ENCODE data around the gene BICD1.

Gene BICD1

GRCh38 chr12:32285489-32285888 lies 178.8 kb downstream of the BICD1 start:
- DNase-seq: no peak

- peak; percentile 48 for DNase-seq
Observed at GRCh38 chr12:32290411-32290810, 183.8 kb downstream of the BICD1 start.

GRCh38 chr12:32292151-32292550 lies 185.5 kb downstream of the BICD1 start:
- DNase-seq: no peak

- no peak for DNase-seq
Observed at GRCh38 chr12:32293808-32294419, 187.3 kb downstream of the BICD1 start.

- no peak for DNase-seq
Observed at GRCh38 chr12:32296567-32296966, 189.9 kb downstream of the BICD1 start.

GRCh38 chr12:32298917-32299316 lies 192.3 kb downstream of the BICD1 start:
- DNase-seq: no peak

- DNase-seq: no peak
Observed at GRCh38 chr12:32301216-32301615, 194.6 kb downstream of the BICD1 start.

GRCh38 chr12:32302218-32303173 lies 195.8 kb downstream of the BICD1 start:
- DNase-seq: peak; percentile 77

GRCh38 chr12:32303174-32303549 lies 196.5 kb downstream of the BICD1 start:
- DNase-seq: no peak

- DNase-seq: peak; percentile 71
Observed at GRCh38 chr12:32305163-32305562, 198.5 kb downstream of the BICD1 start.

GRCh38 chr12:32307326-32307725 lies 200.7 kb downstream of the BICD1 start:
- DNase-seq: no peak

GRCh38 chr12:32309811-32310736 lies 203.4 kb downstream of the BICD1 start:
- peak; percentile 20 for DNase-seq

GRCh38 chr12:32312049-32312670 lies 205.5 kb downstream of the BICD1 start:
- peak; percentile 82 for DNase-seq

GRCh38 chr12:32322354-32322753 lies 215.7 kb downstream of the BICD1 start:
- DNase-seq: no peak

GRCh38 chr12:32331133-32331532 lies 224.5 kb downstream of the BICD1 start:
- no peak for DNase-seq

GRCh38 chr12:32332446-32332845 lies 225.8 kb downstream of the BICD1 start:
- DNase-seq: no peak

GRCh38 chr12:32334371-32334777 lies 227.7 kb downstream of the BICD1 start:
- DNase-seq: no peak

GRCh38 chr12:32336261-32336660 lies 229.6 kb downstream of the BICD1 start:
- no peak for DNase-seq

GRCh38 chr12:32343496-32343895 lies 236.8 kb downstream of the BICD1 start:
- DNase-seq: no peak

GRCh38 chr12:32344047-32344446 lies 237.4 kb downstream of the BICD1 start:
- peak; percentile 19 for DNase-seq

GRCh38 chr12:32353540-32353939 lies 246.9 kb downstream of the BICD1 start:
- no peak for DNase-seq

GRCh38 chr12:32357601-32358249 lies 251.1 kb downstream of the BICD1 start:
- peak; percentile 20 for DNase-seq
